C4-2B (cell line): ENCODE measurements around the gene ZDHHC11B.
"Not testable (repeated sequence)": the region's sequence is repeated elsewhere in the genome, so short reads cannot be mapped to it uniquely, and the experiment has no call there.

Source experiments
- H3K27ac ChIP-seq: fragments of 450-650 bp; 2 replicates; pipeline ENCODE4 v1.5.1; 2017
- CTCF ChIP-seq: fragments of 450-650 bp; conservative IDR thresholded peaks from 2 replicates; pipeline ENCODE4 v1.5.1; 2017; ENCODE audit warnings: mild to moderate bottlenecking
- ZFX ChIP-seq: fragments of 450-650 bp; IDR thresholded peaks from 2 replicates; pipeline ENCODE4 v1.6.1; 2017

The ZDHHC11B gene

DNA sequence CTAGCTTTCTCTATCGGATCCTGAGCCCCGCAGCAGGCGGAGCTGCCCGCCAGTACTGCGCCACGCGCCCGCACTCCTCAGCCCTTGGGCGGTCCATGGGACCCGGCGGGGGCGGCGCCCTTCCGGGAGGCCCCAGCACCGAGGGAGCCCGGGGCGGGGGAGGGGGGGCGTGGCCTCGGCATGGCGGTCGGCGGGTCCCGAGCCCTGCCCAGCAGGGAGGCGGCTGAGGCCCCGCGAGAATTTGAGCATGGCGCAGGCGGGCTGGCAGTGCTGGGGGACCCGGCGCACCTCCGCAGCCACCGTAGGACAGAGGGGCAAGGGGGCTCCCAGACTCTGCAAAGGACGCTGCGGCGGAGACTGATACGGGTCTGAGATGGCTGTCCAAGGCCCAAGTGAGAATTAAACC, 6.8 kb downstream of the ZDHHC11B start:
- no peak for TF ChIP-seq ZFX
- TF ChIP-seq CTCF: no peak
- H3K27ac ChIP-seq: no peak overlapping the region

GRCh38 chr5:776862-777711, 7.4 kb downstream of the ZDHHC11B start:
- TF ChIP-seq CTCF (no peak), ZFX (no peak)
- no peak overlapping the region for H3K27ac ChIP-seq

DNA sequence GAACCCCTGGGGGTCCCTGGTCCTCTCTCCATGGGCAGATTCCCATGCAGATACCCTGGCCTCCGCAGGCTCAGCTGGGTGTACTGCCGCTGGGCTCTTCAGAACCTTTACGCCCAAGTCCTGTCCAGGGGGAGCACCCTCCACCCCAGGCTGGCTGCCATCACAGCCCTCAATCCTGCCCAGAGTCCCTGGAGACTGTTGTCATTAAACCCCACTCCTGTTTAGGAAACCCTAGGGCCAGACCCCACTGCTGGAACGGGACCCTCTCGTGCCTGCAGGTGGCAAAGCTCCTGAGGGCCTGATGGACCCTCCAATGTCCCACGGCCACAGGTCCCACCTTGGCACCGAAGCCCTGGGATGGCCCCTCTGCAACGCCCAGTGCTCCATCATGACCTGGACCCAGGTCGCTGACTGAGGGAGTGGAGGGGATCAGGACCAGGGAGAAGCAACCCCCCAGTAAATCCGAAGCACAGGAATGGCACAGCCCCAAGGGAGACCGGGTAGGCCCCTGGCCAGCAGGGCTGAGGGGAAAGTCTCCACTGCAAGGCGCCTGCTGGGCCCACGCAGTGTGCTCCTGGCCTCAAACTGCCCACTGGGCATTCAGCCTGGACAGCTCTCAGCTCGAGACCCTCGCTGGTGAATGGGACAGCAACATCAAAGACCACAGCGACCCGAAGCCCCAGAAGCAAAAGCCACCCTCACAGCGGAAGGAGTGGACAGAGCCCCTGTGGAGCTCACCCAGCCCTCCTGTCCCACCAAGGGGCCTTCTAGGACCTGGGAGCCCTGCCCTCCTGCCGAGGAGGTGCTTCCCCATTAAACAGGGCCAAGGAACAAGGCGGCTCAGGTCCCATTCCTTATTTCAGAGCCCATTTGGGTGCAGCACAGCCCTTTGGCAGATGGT, 8.3 kb downstream of the ZDHHC11B start:
- TF ChIP-seq ZFX (no peak), CTCF (no peak)
- H3K27ac ChIP-seq: no peak overlapping the region

- H3K27ac ChIP-seq: not testable (repeated sequence)
Measured at GRCh38 chr5:775595-775960, 9.0 kb downstream of the ZDHHC11B start.

DNA sequence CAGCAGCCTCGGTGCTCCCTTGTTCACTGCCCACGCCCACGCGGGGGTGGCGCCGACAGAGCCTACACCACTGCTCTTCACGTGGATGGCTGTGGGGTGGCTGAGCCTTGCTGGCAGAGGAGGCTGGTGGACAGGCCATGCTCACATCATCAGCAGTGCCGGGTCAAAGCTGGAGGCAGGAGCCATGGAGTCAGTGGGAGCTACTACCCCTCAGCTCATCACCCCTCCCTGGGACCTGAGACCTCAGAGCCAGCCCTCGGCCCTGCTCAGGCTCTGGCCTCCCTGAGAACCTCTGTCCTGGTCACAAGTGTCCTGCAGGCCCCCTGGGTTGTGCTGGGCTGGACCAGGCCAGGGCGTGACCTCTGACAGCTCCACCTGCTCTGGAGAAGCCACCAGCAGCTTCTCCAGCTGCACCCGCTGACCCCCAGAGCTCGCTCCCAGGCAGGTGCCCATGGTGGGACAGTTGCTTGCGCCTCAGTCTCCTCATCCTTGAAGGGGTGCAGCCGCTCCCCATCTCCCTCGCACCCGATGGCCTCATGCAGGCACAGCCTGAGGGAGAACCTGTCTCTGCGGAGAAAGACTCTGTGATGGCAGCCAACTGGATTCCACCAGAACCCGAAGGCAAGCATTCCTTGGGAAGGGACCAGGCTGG, 9.5 kb downstream of the ZDHHC11B start:
- H3K27ac ChIP-seq: not testable (repeated sequence)

DNA sequence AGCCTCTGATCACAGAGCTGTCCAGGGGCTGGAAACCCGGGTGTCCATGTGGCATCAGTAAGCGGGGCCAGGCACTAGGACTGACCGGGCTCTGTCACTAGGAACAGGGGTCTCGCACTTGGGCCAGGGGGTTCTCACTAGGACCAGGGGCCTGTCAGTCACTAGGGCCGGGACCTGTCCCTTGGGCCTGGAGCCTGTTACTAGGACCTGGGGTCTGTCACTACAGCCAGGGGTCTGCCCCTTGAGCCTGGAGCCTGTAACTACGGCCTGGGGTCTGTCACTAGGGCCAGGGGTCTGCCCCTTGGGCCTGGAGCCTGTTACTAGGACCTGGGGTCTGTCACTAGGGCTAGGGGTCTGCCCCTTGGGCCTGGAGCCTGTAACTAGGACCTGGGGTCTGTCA, 10.2 kb downstream of the ZDHHC11B start:
- not testable (repeated sequence) for H3K27ac ChIP-seq

- TF ChIP-seq CTCF (no peak), ZFX (no peak)
- no peak overlapping the region for H3K27ac ChIP-seq
Measured at GRCh38 chr5:773517-774264, 10.8 kb downstream of the ZDHHC11B start.

DNA sequence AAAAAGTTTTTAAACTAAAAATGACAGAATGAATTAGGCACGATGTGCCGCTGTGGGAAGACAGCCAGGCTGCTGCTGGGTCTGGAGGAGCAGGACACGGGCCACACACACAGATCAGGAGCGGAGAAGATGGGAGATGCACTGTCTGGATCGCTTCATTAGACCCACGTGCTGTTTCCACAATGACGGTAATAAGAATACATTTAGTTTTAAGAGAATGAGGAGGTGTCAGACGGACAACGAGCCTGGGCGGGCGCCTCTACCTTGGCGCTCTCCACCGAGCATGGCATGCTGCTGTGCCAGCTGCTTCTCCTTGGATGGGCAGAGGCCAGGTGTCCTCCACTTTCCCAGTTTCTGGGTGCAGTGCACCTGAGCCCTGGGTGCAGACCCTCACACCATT, 11.6 kb downstream of the ZDHHC11B start:
- not testable (repeated sequence) for H3K27ac ChIP-seq

DNA sequence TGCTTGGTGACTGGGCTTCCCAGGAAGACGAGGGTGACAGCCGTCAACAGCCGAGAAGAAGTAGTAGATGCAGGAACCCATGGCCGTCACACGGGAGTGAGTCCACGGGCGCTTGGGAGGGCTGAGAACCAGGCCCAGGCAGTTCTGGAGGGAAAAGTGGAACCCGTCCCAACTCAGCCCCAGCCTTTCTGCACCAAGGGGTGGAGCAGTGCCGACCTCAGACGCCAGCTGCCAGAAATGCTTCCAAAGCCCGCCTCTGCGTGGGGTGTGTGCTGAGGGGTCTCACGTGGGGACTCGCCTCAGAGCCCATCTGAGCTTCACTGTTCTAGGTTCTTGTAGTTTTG, 12.0 kb downstream of the ZDHHC11B start:
- not testable (repeated sequence) for H3K27ac ChIP-seq

GRCh38 chr5:771841-772546, 12.5 kb downstream of the ZDHHC11B start:
- not testable (repeated sequence) for H3K27ac ChIP-seq

GRCh38 chr5:771087-771781, 13.3 kb downstream of the ZDHHC11B start:
- not testable (repeated sequence) for H3K27ac ChIP-seq

DNA sequence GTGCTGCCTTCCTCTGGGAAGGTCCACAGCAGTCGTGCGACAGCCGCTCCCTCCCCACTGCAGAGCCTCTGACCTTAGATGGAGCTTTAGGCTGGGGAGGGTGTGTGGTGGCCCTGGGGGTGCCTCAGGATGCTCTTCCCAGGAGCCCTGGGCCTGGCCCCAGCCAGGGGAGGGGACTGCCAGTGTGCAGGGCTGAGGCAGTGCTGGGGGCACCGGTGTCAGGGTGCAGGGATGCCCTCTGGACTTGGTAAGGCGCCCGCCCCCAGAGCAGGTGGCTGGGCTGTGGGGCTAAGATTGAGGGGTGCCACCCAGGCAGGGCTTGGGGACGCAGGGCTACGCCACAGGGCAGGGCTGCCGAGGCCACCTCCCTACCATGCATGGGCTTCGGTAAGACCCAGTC, 13.9 kb downstream of the ZDHHC11B start:
- H3K27ac ChIP-seq: not testable (repeated sequence)

GRCh38 chr5:769485-770145, 14.9 kb downstream of the ZDHHC11B start:
- not testable (repeated sequence) for H3K27ac ChIP-seq
